ENCODE measurements around the gene HS6ST3.

The HS6ST3 gene

DNA sequence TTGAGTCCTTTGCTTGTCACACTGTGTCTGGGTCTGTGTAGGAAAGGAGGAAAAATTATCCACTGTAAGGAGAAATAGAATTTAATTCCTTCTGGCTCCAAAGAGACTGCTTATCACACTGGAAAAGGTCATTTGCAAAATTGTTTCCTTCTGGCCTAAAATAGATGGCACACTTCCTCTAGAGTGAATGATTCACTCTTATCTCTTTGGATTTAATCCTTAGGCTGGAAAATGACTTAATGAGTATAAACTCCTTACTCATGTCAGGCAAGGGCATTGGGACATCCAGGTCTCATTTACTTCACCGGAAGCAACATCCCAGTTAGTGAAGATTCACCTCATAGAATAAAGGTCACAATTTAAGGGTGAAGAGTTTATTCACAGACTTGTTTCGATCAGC, 610.8 kb downstream of the HS6ST3 start:
- Histone ChIP-seq H3K79me2 (ENCODE audit: insufficient read depth, low read length) (no peaks in the 10 kb centered on the region), H3K9me3 (ENCODE audit: low read length) (no peaks in the 10 kb centered on the region), H2AFZ (ENCODE audit: low read length) (no peak overlapping the region), H3K4me1 (ENCODE audit: insufficient read depth, low read length, severe bottlenecking) (no peaks in the 10 kb centered on the region), H3F3A (ENCODE audit: insufficient read depth, low read length) (no peaks in the 10 kb centered on the region), H3K9me2 (ENCODE audit: low read depth, low read length) (no peaks in the 10 kb centered on the region), H3K4me3 (ENCODE audit: low read depth, low read length, poor library complexity, severe bottlenecking) (no peak overlapping the region), H3K9ac (ENCODE audit: low read length) (no peak overlapping the region), H4K20me1 (ENCODE audit: insufficient read depth, low read length) (no peaks in the 10 kb centered on the region), H3K27ac (ENCODE audit: low read depth, low read length, poor library complexity, severe bottlenecking) (no peak overlapping the region), H3K4me2 (ENCODE audit: low read length) (no peak overlapping the region), H3K27me3 (ENCODE audit: insufficient read depth, low read length) (no peaks in the 10 kb centered on the region), H3K36me3 (ENCODE audit: insufficient read depth, low read length) (no peaks in the 10 kb centered on the region)
- TF ChIP-seq, protein P1, sequence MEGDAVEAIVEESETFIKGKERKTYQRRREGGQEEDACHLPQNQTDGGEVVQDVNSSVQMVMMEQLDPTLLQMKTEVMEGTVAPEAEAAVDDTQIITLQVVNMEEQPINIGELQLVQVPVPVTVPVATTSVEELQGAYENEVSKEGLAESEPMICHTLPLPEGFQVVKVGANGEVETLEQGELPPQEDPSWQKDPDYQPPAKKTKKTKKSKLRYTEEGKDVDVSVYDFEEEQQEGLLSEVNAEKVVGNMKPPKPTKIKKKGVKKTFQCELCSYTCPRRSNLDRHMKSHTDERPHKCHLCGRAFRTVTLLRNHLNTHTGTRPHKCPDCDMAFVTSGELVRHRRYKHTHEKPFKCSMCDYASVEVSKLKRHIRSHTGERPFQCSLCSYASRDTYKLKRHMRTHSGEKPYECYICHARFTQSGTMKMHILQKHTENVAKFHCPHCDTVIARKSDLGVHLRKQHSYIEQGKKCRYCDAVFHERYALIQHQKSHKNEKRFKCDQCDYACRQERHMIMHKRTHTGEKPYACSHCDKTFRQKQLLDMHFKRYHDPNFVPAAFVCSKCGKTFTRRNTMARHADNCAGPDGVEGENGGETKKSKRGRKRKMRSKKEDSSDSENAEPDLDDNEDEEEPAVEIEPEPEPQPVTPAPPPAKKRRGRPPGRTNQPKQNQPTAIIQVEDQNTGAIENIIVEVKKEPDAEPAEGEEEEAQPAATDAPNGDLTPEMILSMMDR (IDR thresholded peaks at IDR 0.05; ENCODE audit: low read length), result no peak
- no peak for TF ChIP-seq EZH2 (IDR thresholded peaks at IDR 0.05; ENCODE audit: borderline replicate concordance, low read length)

- Histone ChIP-seq H2AFZ (ENCODE audit: low read length) (no peak overlapping the region), H3K4me2 (ENCODE audit: low read length) (no peak overlapping the region), H3K79me2 (ENCODE audit: insufficient read depth, low read length) (no peaks in the 10 kb centered on the region), H3K4me1 (ENCODE audit: insufficient read depth, low read length, severe bottlenecking) (no peaks in the 10 kb centered on the region), H3K9me3 (ENCODE audit: low read length) (no peaks in the 10 kb centered on the region), H3K4me3 (ENCODE audit: low read depth, low read length, poor library complexity, severe bottlenecking) (no peak overlapping the region), H3K9me2 (ENCODE audit: low read depth, low read length) (no peaks in the 10 kb centered on the region), H3K36me3 (ENCODE audit: insufficient read depth, low read length) (no peaks in the 10 kb centered on the region), H4K20me1 (ENCODE audit: insufficient read depth, low read length) (no peaks in the 10 kb centered on the region), H3K27ac (ENCODE audit: low read depth, low read length, poor library complexity, severe bottlenecking) (no peak overlapping the region), H3K9ac (ENCODE audit: low read length) (no peak overlapping the region), H3F3A (ENCODE audit: insufficient read depth, low read length) (no peaks in the 10 kb centered on the region), H3K27me3 (ENCODE audit: insufficient read depth, low read length) (no peaks in the 10 kb centered on the region)
- TF ChIP-seq EZH2 (IDR thresholded peaks at IDR 0.05; ENCODE audit: borderline replicate concordance, low read length), result no peak
- TF ChIP-seq, protein P1 (IDR thresholded peaks at IDR 0.05; ENCODE audit: low read length), result no peak
These were observed 617.2 kb downstream of the HS6ST3 start for GRCh38 chr13:96707146-96707545.

- H3K36me3 ChIP-seq (ENCODE audit: insufficient read depth, low read length), result no peaks in the 10 kb centered on the region
- no peak overlapping the region for H2AFZ ChIP-seq (ENCODE audit: low read length)
- no peak overlapping the region for H3K4me3 ChIP-seq (ENCODE audit: low read depth, low read length, poor library complexity, severe bottlenecking)
- no peaks in the 10 kb centered on the region for H3K27me3 ChIP-seq (ENCODE audit: insufficient read depth, low read length)
- TF ChIP-seq, protein P1 (IDR thresholded peaks at IDR 0.05; ENCODE audit: low read length), result no peak
- no peak for TF ChIP-seq EZH2 (IDR thresholded peaks at IDR 0.05; ENCODE audit: borderline replicate concordance, low read length)
- H3K4me1 ChIP-seq (ENCODE audit: insufficient read depth, low read length, severe bottlenecking), result no peaks in the 10 kb centered on the region
- H3K9me2 ChIP-seq (ENCODE audit: low read depth, low read length), result no peaks in the 10 kb centered on the region
- H3K79me2 ChIP-seq (ENCODE audit: insufficient read depth, low read length), result no peaks in the 10 kb centered on the region
- no peaks in the 10 kb centered on the region for H4K20me1 ChIP-seq (ENCODE audit: insufficient read depth, low read length)
- no peak overlapping the region for H3K9ac ChIP-seq (ENCODE audit: low read length)
- no peaks in the 10 kb centered on the region for H3K9me3 ChIP-seq (ENCODE audit: low read length)
- no peak overlapping the region for H3K27ac ChIP-seq (ENCODE audit: low read depth, low read length, poor library complexity, severe bottlenecking)
- no peak overlapping the region for H3K4me2 ChIP-seq (ENCODE audit: low read length)
- H3F3A ChIP-seq (ENCODE audit: insufficient read depth, low read length), result no peaks in the 10 kb centered on the region
These were observed 620.4 kb downstream of the HS6ST3 start for GRCh38 chr13:96710166-96710862.

All from OCI-LY1 (cell line).